ENCODE measurements around the gene AGRP.
"Not testable (repeated sequence)": the region's sequence is repeated elsewhere in the genome, so short reads cannot be mapped to it uniquely, and the experiment has no call there.

The AGRP gene

GRCh38 chr16:67513892-67514291 is 30.5 kb upstream of the AGRP start:
- POLR2A ChIA-PET; H3K4me3 ChIP-seq (ENCODE audit: low read depth, low read length); H3K36me3 ChIP-seq (ENCODE audit: control insufficient read depth in 2 of 2, insufficient read depth in 1 of 2, low read length in 2 of 2); H3K4me1 ChIP-seq (ENCODE audit: control insufficient read depth, insufficient read depth, low read length); H3K27ac ChIP-seq (ENCODE audit: extremely low read depth, low read depth, low read length); H3K9me3 ChIP-seq (ENCODE audit: control insufficient read depth, insufficient read depth, low read depth, low read length): not testable (repeated sequence)
- peak; percentile 48; the same call in 1 of the 2 replicates for TF ChIP-seq ZNF121 (tag by site-specific recombination; IDR thresholded peaks at IDR 0.05)
- CTCF ChIA-PET, result interaction anchor here (0.6 to 5.6 kb wide), 25 partner anchors 7 to 561 kb away, joined by 3 to 92 read pairs (median 4); partner anchors contain the start of genes ACD and ATP6V0D1

DNA sequence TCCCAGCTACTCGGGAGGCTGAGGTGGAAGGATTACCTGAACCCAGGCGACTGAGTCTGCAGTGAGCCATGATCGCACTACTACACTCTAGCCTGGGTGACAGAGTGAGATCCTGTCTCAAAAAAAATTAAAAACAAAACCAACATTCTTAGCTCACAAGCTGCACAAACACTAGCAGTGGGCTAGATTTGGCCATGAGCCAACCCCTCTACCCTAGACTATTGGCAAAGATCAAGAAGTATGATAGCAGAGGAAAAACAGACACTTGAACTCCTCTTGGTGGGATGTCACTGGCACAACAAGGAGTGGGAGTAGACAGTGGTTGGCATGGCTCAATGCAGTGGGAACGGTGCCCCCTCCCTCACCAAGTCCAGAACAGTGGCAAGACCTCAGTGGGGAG is 25.7 kb upstream of the AGRP start:
- no peak overlapping the region for H3K27ac ChIP-seq (ENCODE audit: extremely low read depth, low read depth, low read length)
- TF ChIP-seq ZNF169 (tag by site-specific recombination; IDR thresholded peaks at IDR 0.05) (no peak), ZFHX2 (tag by site-specific recombination; conservative IDR thresholded peaks at IDR 0.05) (peak; percentile 40), ZBTB8A (tag by site-specific recombination; IDR thresholded peaks at IDR 0.05) (no peak)
- H3K9me3 ChIP-seq (ENCODE audit: control insufficient read depth, insufficient read depth, low read depth, low read length), result no peaks in the 10 kb centered on the region
- no peaks in the 10 kb centered on the region for H3K36me3 ChIP-seq (ENCODE audit: control insufficient read depth in 2 of 2, insufficient read depth in 1 of 2, low read length in 2 of 2)
- H3K4me1 ChIP-seq (ENCODE audit: control insufficient read depth, insufficient read depth, low read length), result no peaks in the 10 kb centered on the region
- no peak overlapping the region for H3K4me3 ChIP-seq (ENCODE audit: low read depth, low read length)
- CTCF ChIA-PET, result interaction anchor here (0.6 to 2.6 kb wide), 4 partner anchors 12 to 81 kb away, joined by 3 to 17 read pairs (median 4); partner anchors contain the start of gene ATP6V0D1
- POLR2A ChIA-PET, result interaction anchor here (0.6 kb wide), 1 partner anchor 9 kb away, joined by 3 read pairs; no protein-coding TSS in a partner anchor

DNA sequence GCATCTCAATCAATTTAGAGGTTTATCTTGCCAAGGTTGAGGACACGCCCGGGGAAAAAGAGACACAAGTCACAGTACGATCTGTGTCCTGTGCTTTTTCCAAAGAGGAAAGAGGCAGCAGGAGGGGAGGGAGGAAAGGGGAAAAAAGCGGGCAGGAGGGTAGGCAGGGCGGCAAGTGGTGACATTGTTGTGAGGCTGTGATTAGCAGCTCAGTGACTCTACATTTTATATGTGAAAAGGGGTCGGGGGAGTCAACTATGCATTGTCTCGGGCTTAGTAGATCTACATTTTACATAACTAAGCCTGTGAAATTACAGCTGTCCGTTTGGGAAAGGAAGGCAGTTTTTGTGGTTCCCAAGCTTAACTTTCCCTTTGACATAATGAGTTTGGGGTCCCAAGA is 23.1 kb upstream of the AGRP start:
- POLR2A ChIA-PET, result interaction anchor here (0.6 kb wide), 1 partner anchor 19 kb away, joined by 4 read pairs; no protein-coding TSS in a partner anchor
- Histone ChIP-seq H3K9me3 (ENCODE audit: control insufficient read depth, insufficient read depth, low read depth, low read length) (no peaks in the 10 kb centered on the region), H3K27ac (ENCODE audit: extremely low read depth, low read depth, low read length) (no peak overlapping the region), H3K4me3 (ENCODE audit: low read depth, low read length) (no peak overlapping the region), H3K4me1 (ENCODE audit: control insufficient read depth, insufficient read depth, low read length) (no peaks in the 10 kb centered on the region), H3K36me3 (ENCODE audit: control insufficient read depth in 2 of 2, insufficient read depth in 1 of 2, low read length in 2 of 2) (no peaks in the 10 kb centered on the region)
- CTCF ChIA-PET, result interaction anchor here (1.6 kb wide), 1 partner anchor 15 kb away, joined by 7 read pairs; no protein-coding TSS in a partner anchor
- TF ChIP-seq SP3 (tag by site-specific recombination; IDR thresholded peaks at IDR 0.05) (no peak), ZNF169 (tag by site-specific recombination; IDR thresholded peaks at IDR 0.05) (no peak), ZNF514 (tag by site-specific recombination; IDR thresholded peaks at IDR 0.05) (no peak), ZEB2 (tag by site-specific recombination; IDR thresholded peaks at IDR 0.05) (no peak), MYNN (tag by site-specific recombination; IDR thresholded peaks at IDR 0.05; ENCODE audit: borderline replicate concordance) (no peak), ZNF266 (tag by site-specific recombination; IDR thresholded peaks at IDR 0.05; ENCODE audit: low read depth) (no peak), ZNF114 (tag by site-specific recombination; IDR thresholded peaks at IDR 0.05) (no peak), ZNF48 (tag by site-specific recombination; IDR thresholded peaks at IDR 0.05) (no peak), ZBTB10 (tag by site-specific recombination; IDR thresholded peaks at IDR 0.05) (no peak)
- TF ChIP-seq, protein P1, sequence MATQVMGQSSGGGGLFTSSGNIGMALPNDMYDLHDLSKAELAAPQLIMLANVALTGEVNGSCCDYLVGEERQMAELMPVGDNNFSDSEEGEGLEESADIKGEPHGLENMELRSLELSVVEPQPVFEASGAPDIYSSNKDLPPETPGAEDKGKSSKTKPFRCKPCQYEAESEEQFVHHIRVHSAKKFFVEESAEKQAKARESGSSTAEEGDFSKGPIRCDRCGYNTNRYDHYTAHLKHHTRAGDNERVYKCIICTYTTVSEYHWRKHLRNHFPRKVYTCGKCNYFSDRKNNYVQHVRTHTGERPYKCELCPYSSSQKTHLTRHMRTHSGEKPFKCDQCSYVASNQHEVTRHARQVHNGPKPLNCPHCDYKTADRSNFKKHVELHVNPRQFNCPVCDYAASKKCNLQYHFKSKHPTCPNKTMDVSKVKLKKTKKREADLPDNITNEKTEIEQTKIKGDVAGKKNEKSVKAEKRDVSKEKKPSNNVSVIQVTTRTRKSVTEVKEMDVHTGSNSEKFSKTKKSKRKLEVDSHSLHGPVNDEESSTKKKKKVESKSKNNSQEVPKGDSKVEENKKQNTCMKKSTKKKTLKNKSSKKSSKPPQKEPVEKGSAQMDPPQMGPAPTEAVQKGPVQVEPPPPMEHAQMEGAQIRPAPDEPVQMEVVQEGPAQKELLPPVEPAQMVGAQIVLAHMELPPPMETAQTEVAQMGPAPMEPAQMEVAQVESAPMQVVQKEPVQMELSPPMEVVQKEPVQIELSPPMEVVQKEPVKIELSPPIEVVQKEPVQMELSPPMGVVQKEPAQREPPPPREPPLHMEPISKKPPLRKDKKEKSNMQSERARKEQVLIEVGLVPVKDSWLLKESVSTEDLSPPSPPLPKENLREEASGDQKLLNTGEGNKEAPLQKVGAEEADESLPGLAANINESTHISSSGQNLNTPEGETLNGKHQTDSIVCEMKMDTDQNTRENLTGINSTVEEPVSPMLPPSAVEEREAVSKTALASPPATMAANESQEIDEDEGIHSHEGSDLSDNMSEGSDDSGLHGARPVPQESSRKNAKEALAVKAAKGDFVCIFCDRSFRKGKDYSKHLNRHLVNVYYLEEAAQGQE (tag by site-specific recombination; IDR thresholded peaks at IDR 0.05), result no peak
- TF ChIP-seq, protein P2, sequence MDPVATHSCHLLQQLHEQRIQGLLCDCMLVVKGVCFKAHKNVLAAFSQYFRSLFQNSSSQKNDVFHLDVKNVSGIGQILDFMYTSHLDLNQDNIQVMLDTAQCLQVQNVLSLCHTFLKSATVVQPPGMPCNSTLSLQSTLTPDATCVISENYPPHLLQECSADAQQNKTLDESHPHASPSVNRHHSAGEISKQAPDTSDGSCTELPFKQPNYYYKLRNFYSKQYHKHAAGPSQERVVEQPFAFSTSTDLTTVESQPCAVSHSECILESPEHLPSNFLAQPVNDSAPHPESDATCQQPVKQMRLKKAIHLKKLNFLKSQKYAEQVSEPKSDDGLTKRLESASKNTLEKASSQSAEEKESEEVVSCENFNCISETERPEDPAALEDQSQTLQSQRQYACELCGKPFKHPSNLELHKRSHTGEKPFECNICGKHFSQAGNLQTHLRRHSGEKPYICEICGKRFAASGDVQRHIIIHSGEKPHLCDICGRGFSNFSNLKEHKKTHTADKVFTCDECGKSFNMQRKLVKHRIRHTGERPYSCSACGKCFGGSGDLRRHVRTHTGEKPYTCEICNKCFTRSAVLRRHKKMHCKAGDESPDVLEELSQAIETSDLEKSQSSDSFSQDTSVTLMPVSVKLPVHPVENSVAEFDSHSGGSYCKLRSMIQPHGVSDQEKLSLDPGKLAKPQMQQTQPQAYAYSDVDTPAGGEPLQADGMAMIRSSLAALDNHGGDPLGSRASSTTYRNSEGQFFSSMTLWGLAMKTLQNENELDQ (tag by site-specific recombination; IDR thresholded peaks at IDR 0.05; ENCODE audit: low read depth), result no peak
- TF ChIP-seq, protein P3, sequence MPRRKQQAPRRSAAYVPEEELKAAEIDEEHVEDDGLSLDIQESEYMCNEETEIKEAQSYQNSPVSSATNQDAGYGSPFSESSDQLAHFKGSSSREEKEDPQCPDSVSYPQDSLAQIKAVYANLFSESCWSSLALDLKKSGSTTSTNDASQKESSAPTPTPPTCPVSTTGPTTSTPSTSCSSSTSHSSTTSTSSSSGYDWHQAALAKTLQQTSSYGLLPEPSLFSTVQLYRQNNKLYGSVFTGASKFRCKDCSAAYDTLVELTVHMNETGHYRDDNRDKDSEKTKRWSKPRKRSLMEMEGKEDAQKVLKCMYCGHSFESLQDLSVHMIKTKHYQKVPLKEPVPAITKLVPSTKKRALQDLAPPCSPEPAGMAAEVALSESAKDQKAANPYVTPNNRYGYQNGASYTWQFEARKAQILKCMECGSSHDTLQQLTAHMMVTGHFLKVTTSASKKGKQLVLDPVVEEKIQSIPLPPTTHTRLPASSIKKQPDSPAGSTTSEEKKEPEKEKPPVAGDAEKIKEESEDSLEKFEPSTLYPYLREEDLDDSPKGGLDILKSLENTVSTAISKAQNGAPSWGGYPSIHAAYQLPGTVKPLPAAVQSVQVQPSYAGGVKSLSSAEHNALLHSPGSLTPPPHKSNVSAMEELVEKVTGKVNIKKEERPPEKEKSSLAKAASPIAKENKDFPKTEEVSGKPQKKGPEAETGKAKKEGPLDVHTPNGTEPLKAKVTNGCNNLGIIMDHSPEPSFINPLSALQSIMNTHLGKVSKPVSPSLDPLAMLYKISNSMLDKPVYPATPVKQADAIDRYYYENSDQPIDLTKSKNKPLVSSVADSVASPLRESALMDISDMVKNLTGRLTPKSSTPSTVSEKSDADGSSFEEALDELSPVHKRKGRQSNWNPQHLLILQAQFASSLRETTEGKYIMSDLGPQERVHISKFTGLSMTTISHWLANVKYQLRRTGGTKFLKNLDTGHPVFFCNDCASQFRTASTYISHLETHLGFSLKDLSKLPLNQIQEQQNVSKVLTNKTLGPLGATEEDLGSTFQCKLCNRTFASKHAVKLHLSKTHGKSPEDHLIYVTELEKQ (tag by site-specific recombination; IDR thresholded peaks at IDR 0.05; ENCODE audit: borderline replicate concordance), result no peak
- TF ChIP-seq, protein P4, sequence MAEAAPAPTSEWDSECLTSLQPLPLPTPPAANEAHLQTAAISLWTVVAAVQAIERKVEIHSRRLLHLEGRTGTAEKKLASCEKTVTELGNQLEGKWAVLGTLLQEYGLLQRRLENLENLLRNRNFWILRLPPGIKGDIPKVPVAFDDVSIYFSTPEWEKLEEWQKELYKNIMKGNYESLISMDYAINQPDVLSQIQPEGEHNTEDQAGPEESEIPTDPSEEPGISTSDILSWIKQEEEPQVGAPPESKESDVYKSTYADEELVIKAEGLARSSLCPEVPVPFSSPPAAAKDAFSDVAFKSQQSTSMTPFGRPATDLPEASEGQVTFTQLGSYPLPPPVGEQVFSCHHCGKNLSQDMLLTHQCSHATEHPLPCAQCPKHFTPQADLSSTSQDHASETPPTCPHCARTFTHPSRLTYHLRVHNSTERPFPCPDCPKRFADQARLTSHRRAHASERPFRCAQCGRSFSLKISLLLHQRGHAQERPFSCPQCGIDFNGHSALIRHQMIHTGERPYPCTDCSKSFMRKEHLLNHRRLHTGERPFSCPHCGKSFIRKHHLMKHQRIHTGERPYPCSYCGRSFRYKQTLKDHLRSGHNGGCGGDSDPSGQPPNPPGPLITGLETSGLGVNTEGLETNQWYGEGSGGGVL (tag by site-specific recombination; IDR thresholded peaks at IDR 0.05), result no peak

All from HEK293 (cell line).